Lower leg skin (tissue), 4 donors: ENCODE results near the gene STARD5. TPM values are rescaled to one million over a fixed set of nuclear protein-coding genes. Genes with fewer than 3 reads are reported as not detected.

Experiments
- DNase-seq, 2 donors: peaks; one replicate each; pipeline ENCODE4 v3.0.0-alpha.2; 2019; ENCODE audit warnings: low spot score in 2 of 2
- H3K4me3 ChIP-seq: fragments of 200-600 bp; sonication (generic); 2 replicates; pipeline ENCODE4 v1.5.1; 2017; ENCODE audit warnings: mild to moderate bottlenecking, low read depth; ENCODE audit not compliant: poor library complexity, severe bottlenecking
- POLR2A ChIP-seq, 2 donors: fragments of 450-650 bp; IDR thresholded peaks; one replicate each; pipeline ENCODE4 v1.6.1; 2016 to 2017; ENCODE audit warnings: antibody characterized with exemption in 2 of 2, mild to moderate bottlenecking in 1 of 2, moderate library complexity in 1 of 2
- WGBS, 2 donors: methylation state at CpG; one replicate each; pipeline ENCODE4 v1.1.5; 2018; 5-methylcytosine and 5-hydroxymethylcytosine counted together
- intact Hi-C: fragments of 100-400 bp; cut with DNase I; formaldehyde crosslinking; loops from one replicate; pipeline ENCODE4 v1.15.0; 2023; ENCODE audit warnings: low total_unique reads
- total RNA-seq, 4 donors: library from RNA; depleted of rRNA; stranded (reverse); fragments of >200 nt; gene quantifications; one replicate each; pipeline ENCODE4 v1.1.0, GENCODE V29; 2016
- TF ChIP-seq, protein P1 (sequence below), 3 donors: fragments of 450-650 bp; IDR thresholded peaks; one replicate each; pipeline ENCODE4 v1.5.1; 2016; ENCODE audit warnings: antibody characterized with exemption in 3 of 3, mild to moderate bottlenecking in 3 of 3, moderate library complexity in 2 of 3

STARD5 gene
- total RNA-seq, 4 donors from 2014 or later = 57.0 to 108 (median 92.7) TPM

DNA sequence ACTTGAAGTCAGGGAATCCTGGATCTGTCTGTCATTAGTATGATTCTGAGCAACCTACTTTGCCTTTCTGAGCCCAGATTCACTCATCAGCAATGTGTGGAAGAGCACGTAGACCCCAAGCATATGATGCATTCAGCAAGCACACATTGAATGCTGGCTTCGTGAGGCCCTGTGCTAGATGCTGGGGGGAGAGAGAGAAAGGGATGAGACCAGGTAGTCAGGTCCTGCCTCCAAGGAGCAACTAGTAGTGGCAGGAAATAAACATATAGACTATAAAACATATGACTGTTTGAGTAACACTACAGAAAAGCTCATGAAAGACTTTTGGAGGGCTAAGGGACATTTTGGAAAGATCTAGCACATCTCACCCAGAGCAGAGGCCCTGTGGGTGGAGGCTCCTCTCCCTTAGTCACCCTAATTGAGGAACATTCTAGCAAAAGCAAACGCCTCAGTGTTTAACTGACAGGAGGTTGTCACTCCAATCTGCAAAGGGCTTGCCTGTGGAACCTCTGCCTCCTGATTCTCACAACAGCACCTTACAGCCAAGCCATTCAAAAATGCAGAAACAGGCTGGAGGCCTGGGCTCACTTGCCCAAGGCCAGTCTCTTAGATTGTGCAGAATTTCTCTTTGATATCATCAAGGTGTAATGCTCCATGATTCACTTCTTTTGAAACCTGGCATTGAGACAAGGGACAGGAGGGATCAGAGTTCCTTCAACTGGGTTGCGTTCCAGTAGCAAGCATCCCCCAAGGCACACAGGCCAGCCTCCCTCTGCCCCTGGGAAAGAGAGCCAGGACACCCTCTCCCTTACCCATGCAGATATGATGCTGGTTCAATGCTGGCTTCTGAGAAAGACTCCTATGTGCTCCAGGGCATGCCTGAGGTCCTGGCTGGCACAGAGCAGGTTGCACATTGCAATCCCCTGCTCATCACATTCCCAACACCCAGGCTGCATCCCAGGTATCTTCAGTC, 26.1 kb downstream of the STARD5 start:
- WGBS, 2 donors = 65 to 71% methylated on average over 4 of the region's 4 CpGs
- no peak overlapping the region for H3K4me3 ChIP-seq
- DNase-seq = peak in 1 of 2 donors; percentile 65
- intact Hi-C loops = no loop called here
- TF ChIP-seq, protein P1, sequence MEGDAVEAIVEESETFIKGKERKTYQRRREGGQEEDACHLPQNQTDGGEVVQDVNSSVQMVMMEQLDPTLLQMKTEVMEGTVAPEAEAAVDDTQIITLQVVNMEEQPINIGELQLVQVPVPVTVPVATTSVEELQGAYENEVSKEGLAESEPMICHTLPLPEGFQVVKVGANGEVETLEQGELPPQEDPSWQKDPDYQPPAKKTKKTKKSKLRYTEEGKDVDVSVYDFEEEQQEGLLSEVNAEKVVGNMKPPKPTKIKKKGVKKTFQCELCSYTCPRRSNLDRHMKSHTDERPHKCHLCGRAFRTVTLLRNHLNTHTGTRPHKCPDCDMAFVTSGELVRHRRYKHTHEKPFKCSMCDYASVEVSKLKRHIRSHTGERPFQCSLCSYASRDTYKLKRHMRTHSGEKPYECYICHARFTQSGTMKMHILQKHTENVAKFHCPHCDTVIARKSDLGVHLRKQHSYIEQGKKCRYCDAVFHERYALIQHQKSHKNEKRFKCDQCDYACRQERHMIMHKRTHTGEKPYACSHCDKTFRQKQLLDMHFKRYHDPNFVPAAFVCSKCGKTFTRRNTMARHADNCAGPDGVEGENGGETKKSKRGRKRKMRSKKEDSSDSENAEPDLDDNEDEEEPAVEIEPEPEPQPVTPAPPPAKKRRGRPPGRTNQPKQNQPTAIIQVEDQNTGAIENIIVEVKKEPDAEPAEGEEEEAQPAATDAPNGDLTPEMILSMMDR (IDR thresholded peaks at IDR 0.05) = no peak
- no peak for TF ChIP-seq POLR2A (IDR thresholded peaks at IDR 0.05)

DNA sequence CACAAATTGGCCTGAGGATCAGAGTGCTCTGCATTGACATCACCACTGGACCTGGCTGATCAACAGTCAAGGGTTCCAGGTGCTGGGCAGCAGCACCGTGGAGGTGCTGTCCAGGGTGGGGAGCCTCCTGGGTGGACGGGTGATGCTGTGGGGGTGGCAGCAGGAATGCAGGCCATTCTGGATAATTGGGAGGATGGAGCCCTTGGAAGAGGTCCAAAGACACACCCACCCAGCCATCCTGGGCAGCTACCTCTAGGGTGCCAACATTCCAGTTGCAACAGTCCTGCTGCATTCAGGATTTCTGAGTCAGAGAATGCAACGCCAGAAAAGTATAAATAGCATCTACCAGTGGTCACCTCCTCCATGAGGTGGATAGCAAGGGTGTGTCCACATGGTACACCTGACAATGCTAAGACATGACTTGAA, 26.8 kb downstream of the STARD5 start:
- TF ChIP-seq, protein P1 (IDR thresholded peaks at IDR 0.05) = no peak
- no peak for TF ChIP-seq POLR2A (IDR thresholded peaks at IDR 0.05)
- intact Hi-C loops = no loop called here
- no peak overlapping the region for H3K4me3 ChIP-seq
- DNase-seq = peak in 1 of 2 donors; percentile 85
- 51 to 54% methylated on average over 3 of the region's 3 CpGs for WGBS, 2 donors

GRCh38 chr15:81296673-81297072, 27.3 kb downstream of the STARD5 start:
- DNase-seq = peak in 1 of 2 donors; percentile 54
- 71 to 77% methylated on average over 11 of the region's 11 CpGs for WGBS, 2 donors
- H3K4me3 ChIP-seq = no peak overlapping the region
- intact Hi-C loops = no loop called here
- no peak for TF ChIP-seq POLR2A (IDR thresholded peaks at IDR 0.05)
- TF ChIP-seq, protein P1 (IDR thresholded peaks at IDR 0.05) = no peak

- TF ChIP-seq, protein P1 (IDR thresholded peaks at IDR 0.05) = no peak
- no peak for TF ChIP-seq POLR2A (IDR thresholded peaks at IDR 0.05)
- H3K4me3 ChIP-seq = no peak overlapping the region
- 58 to 88% methylated on average over 2 of the region's 2 CpGs for whole genome bisulfite sequencing, 2 donors
- intact Hi-C loops = no loop called here
- no peak for DNase-seq
Observed at GRCh38 chr15:81296186-81296585, 27.8 kb downstream of the STARD5 start.

DNA sequence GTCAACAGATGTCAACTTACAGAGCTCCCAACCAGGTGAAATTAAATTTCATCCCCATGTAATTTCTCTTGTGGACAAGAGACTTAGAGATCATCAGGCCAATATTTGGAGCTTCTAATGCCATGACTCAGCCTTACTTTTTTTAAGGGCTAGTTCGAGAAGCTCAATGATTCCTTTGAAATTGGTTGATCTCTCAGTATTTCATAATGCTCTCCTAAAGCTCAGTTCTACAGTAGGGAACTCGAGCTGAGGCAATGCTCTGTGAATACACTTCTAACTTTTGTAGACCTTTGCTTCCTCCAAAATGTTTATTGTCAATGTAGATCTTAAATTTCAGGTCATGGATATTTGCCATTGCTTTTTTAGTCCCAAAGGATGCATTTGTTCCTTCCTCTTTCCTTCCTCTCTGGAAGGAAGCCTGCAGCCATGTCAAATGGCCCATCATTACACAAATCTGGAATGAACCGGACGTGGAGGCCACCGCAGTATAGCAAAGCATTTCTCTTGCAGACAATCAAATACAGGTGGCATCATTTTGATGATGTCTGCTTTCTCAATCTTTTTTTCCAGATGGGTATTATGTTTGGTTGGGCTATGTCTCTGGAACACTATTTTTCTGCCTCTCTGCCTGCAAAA, 28.3 kb downstream of the STARD5 start:
- no peak overlapping the region for H3K4me3 ChIP-seq
- WGBS, 2 donors = 60 to 77% methylated on average over 5 of the region's 5 CpGs
- no peak for DNase-seq
- intact Hi-C loops = no loop called here
- TF ChIP-seq, protein P1 (IDR thresholded peaks at IDR 0.05) = no peak
- TF ChIP-seq POLR2A (IDR thresholded peaks at IDR 0.05) = no peak
